PC-9 (cell line): Measurements from ENCODE around the gene TAAR2. TPM values are rescaled to one million over a fixed set of nuclear protein-coding genes. Genes with fewer than 3 reads are reported as not detected.

ENCODE experiments used
- BruUV-seq: library from RNA; stranded (reverse); fragments of 400-500 nt; replicated peaks from 2 replicates; lab custom pipeline; 2021; lab: Mats Ljungman, UMichigan
- CTCF ChIA-PET: fragments of 300-600 bp; sonication (Branson Sonifier 250); formaldehyde crosslinking; loops from one replicate; lab custom pipeline; 2022; ENCODE audit warnings: antibody characterized with exemption; lab: Charles Lee
- POLR2A ChIA-PET: fragments of 300-600 bp; sonication (Branson Sonifier 250); formaldehyde crosslinking; loops from one replicate; lab custom pipeline; 2022; ENCODE audit warnings: antibody characterized with exemption; ENCODE audit not compliant: unreplicated experiment; lab: Charles Lee
- DNase-seq, 2 experiments: peaks; one replicate each; pipeline versions ENCODE4 v3.0.0 to v3.0.0-alpha.2; 2015 to 2022; ENCODE audit warnings: mixed read lengths in 1 of 2
- H2AFZ ChIP-seq: fragments of 200-600 bp; sonication (generic); 2 replicates; pipeline ENCODE4 v1.8.1; 2017; ENCODE audit warnings: antibody characterized with exemption
- H3F3A ChIP-seq: fragments of 200-600 bp; sonication (generic); 2 replicates; pipeline ENCODE4 v1.8.1; 2017; ENCODE audit warnings: antibody characterized with exemption, mild to moderate bottlenecking, low read depth; ENCODE audit not compliant: insufficient read depth
- H3K27ac ChIP-seq: fragments of 200-600 bp; sonication (generic); 2 replicates; pipeline ENCODE4 v1.6.1; 2016; ENCODE audit warnings: mixed run types
- H3K27me3 ChIP-seq: fragments of 200-600 bp; sonication (generic); 2 replicates; pipeline ENCODE4 v1.6.1; 2016; ENCODE audit warnings: low read depth, mixed run types; ENCODE audit not compliant: insufficient read depth
- H3K36me3 ChIP-seq: fragments of 200-600 bp; sonication (generic); 2 replicates; pipeline ENCODE4 v1.6.1; 2016; ENCODE audit warnings: low read depth, mixed run types
- H3K4me1 ChIP-seq: fragments of 200-600 bp; sonication (generic); replicated peaks from 2 replicates; pipeline ENCODE4 v1.6.1; 2016; ENCODE audit warnings: mixed run types; ENCODE audit not compliant: insufficient read depth
- H3K4me2 ChIP-seq: fragments of 200-600 bp; sonication (generic); 2 replicates; pipeline ENCODE4 v1.6.1; 2017; ENCODE audit warnings: mixed run types
- H3K4me3 ChIP-seq: fragments of 200-600 bp; sonication (generic); 2 replicates; pipeline ENCODE4 v1.6.1; 2016; ENCODE audit warnings: mixed run types
- H3K79me2 ChIP-seq: fragments of 200-600 bp; sonication (generic); 2 replicates; pipeline ENCODE4 v1.6.1; 2017; ENCODE audit warnings: low read depth, mixed run types
- H3K9me2 ChIP-seq: fragments of 200-600 bp; sonication (generic); 2 replicates; pipeline ENCODE4 v1.8.1; 2017; ENCODE audit warnings: mild to moderate bottlenecking; ENCODE audit not compliant: insufficient read depth
- H3K9me3 ChIP-seq: fragments of 200-600 bp; sonication (generic); 2 replicates; pipeline ENCODE4 v1.8.1; 2016; ENCODE audit warnings: low read depth; ENCODE audit not compliant: insufficient read depth
- H4K20me1 ChIP-seq: fragments of 200-600 bp; sonication (generic); 2 replicates; pipeline ENCODE4 v1.8.1; 2017; ENCODE audit not compliant: insufficient read depth
- EZH2 ChIP-seq: fragments of 200-600 bp; sonication (generic); IDR thresholded peaks from 2 replicates; pipeline ENCODE4 v1.8.0; 2017; ENCODE audit warnings: antibody characterized with exemption, low read depth
- intact Hi-C: fragments of 100-400 bp; cut with micrococcal nuclease; formaldehyde crosslinking; loops from one replicate; pipeline ENCODE4 v1.10.0; 2022; ENCODE audit not compliant: unreplicated experiment
- total RNA-seq: library from RNA; stranded (reverse); gene quantifications from 2 replicates; pipeline ENCODE4 v1.2.3, GENCODE V29; 2021
- TF ChIP-seq, protein P1 (sequence below): fragments of 200-600 bp; sonication (generic); conservative IDR thresholded peaks from 2 replicates; pipeline ENCODE4 v1.6.1; 2017; ENCODE audit warnings: mixed run types, antibody characterized with exemption, mild to moderate bottlenecking, moderate library complexity

TAAR2 gene
- total RNA-seq, 1 experiment from 2014 or later: not detected

DNA sequence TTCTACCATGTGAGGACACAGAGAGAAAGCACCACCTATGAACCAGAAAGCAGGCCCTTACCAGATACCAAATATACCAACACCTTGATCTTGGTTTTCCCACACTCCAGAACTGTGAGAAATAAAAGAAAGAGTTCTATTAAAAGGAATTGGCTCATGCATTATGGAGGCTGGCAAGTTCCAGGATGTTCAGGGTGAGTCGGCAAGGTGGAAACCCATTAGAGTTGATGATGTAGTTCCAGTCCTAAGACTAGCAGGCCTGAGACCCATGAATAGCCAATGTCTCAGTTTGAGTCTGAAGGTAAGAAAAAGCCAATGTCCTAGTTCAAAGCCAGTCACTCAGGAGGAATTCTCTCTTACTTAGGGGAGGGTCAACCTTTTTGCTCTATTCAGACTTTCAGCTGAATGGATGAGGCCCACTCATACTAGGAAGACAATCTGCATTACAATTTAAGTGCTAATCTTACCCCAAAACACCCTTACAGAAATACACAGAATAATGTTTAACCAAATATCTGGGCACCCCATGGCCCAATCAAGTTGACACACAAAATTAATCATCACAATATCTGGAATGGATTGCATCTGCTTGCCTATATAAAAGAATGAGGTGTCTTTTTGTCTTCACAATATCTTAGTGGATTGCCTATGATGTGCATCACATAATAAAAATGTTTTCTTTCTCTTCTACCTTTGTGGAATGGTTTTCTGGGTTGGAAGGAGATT lies 40.4 kb upstream of the TAAR2 start:
- no peak for TF ChIP-seq EZH2
- TF ChIP-seq, protein P1, sequence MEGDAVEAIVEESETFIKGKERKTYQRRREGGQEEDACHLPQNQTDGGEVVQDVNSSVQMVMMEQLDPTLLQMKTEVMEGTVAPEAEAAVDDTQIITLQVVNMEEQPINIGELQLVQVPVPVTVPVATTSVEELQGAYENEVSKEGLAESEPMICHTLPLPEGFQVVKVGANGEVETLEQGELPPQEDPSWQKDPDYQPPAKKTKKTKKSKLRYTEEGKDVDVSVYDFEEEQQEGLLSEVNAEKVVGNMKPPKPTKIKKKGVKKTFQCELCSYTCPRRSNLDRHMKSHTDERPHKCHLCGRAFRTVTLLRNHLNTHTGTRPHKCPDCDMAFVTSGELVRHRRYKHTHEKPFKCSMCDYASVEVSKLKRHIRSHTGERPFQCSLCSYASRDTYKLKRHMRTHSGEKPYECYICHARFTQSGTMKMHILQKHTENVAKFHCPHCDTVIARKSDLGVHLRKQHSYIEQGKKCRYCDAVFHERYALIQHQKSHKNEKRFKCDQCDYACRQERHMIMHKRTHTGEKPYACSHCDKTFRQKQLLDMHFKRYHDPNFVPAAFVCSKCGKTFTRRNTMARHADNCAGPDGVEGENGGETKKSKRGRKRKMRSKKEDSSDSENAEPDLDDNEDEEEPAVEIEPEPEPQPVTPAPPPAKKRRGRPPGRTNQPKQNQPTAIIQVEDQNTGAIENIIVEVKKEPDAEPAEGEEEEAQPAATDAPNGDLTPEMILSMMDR: no peak
- CTCF ChIA-PET: no interaction called here
- H3K9me2 ChIP-seq: no peaks in the 10 kb centered on the region
- H3K79me2 ChIP-seq: no peaks in the 10 kb centered on the region
- no peaks in the 10 kb centered on the region for H4K20me1 ChIP-seq
- no peaks in the 10 kb centered on the region for H3K36me3 ChIP-seq
- H3K27ac ChIP-seq: peak overlapping the region; percentile 0; the same call in 1 of the 2 replicates
- no peak overlapping the region for H3K4me3 ChIP-seq
- H3K27me3 ChIP-seq: no peaks in the 10 kb centered on the region
- BruUV-seq: no TSS peak
- 0 out of 2 replicates have a peak, but pooled peaks cover 8% of the 10 kb centered on the region for H3F3A ChIP-seq
- H3K4me1 ChIP-seq: peaks cover 29% of the 10 kb centered on the region
- no peak overlapping the region for H2AFZ ChIP-seq
- DNase-seq: no peak
- H3K9me3 ChIP-seq: no peaks in the 10 kb centered on the region; the same call in 1 of the 2 replicates
- no peak overlapping the region for H3K4me2 ChIP-seq
- intact Hi-C loops: loop anchor here (5.0 kb wide), 2 partner anchors 152 to 298 kb away; partner anchors contain the start of gene STX7
- POLR2A ChIA-PET: interaction anchor here (0.6 kb wide), 2 partner anchors 14 to 152 kb away, joined by 3 to 5 read pairs; partner anchors contain the start of gene STX7

DNA sequence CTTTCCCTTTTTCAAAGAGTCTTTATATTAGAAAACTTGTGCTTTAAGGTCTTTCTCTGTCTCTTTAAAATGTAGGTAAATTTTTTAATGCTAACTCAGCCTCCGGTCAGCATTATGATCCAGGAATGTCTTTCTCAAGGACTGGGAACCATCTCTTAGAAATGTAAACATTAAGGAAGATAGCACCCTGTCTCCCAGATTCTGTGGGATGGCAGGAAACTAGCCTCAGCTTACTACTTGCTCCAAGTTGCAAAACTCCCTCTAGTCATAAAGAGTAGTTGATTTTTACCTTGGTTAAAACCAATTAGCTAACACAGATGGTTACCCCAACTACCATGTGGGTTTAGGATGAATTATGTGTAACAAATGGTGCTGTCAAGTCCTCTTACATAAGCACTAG lies 39.6 kb upstream of the TAAR2 start:
- Histone ChIP-seq H3K79me2 (no peaks in the 10 kb centered on the region), H3K27ac (0 out of 2 replicates have a peak overlapping the region, but pooled peaks have one; percentile 0), H3K36me3 (no peaks in the 10 kb centered on the region), H3K27me3 (no peaks in the 10 kb centered on the region), H3K9me3 (no peaks in the 10 kb centered on the region; the same call in 1 of the 2 replicates), H3K4me1 (peaks cover 29% of the 10 kb centered on the region), H3F3A (0 out of 2 replicates have a peak, but pooled peaks cover 8% of the 10 kb centered on the region), H3K9me2 (no peaks in the 10 kb centered on the region), H4K20me1 (no peaks in the 10 kb centered on the region), H3K4me2 (no peak overlapping the region), H2AFZ (0 out of 2 replicates have a peak overlapping the region, but pooled peaks have one; percentile 0), H3K4me3 (no peak overlapping the region)
- BruUV-seq: no TSS peak
- CTCF ChIA-PET: no interaction called here
- TF ChIP-seq, protein P1: no peak
- TF ChIP-seq EZH2: no peak
- POLR2A ChIA-PET: no interaction called here
- intact Hi-C loops: no loop called here
- no peak for DNase-seq

DNA sequence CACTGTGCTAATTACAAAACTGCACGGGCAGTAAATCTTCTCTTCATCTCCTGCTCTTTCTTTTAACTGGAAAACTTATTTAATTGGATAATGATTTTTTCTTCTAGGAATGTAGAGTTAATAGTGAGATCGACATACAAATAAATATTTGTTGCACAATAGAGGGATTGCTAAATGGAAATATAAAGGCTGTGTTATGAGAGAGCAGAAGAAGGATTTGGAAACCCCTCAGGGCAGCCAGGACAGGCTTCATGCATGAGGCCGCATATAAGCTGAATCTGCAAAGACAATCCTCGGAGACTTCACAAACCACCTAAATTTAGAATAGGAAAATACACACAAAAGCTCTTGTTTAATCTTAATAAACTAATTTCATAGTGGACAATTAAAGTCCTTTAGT lies 37.8 kb upstream of the TAAR2 start:
- CTCF ChIA-PET: no interaction called here
- Histone ChIP-seq H3K79me2 (no peaks in the 10 kb centered on the region), H3K36me3 (no peaks in the 10 kb centered on the region), H3K9me3 (no peaks in the 10 kb centered on the region; the same call in 1 of the 2 replicates), H3K27me3 (no peaks in the 10 kb centered on the region), H3K4me3 (no peak overlapping the region), H3F3A (0 out of 2 replicates have a peak, but pooled peaks cover 8% of the 10 kb centered on the region), H3K4me1 (peaks cover 22% of the 10 kb centered on the region), H4K20me1 (no peaks in the 10 kb centered on the region), H3K4me2 (no peak overlapping the region), H3K9me2 (no peaks in the 10 kb centered on the region; the same call in 1 of the 2 replicates), H2AFZ (no peak overlapping the region), H3K27ac (no peak overlapping the region)
- intact Hi-C loops: no loop called here
- TF ChIP-seq, protein P1: no peak
- no peak for TF ChIP-seq EZH2
- no TSS peak for BruUV-seq
- DNase-seq: no peak
- POLR2A ChIA-PET: no interaction called here
